ENCODE data around the gene TMEM50A. TPM values are rescaled to one million over a fixed set of nuclear protein-coding genes. Genes with fewer than 3 reads are reported as not detected.
"Not testable (repeated sequence)": the region's sequence is repeated elsewhere in the genome, so short reads cannot be mapped to it uniquely, and the experiment has no call there.

The TMEM50A gene
- total RNA-seq, 1 donor from 2014 or later: 83.5 TPM

DNA sequence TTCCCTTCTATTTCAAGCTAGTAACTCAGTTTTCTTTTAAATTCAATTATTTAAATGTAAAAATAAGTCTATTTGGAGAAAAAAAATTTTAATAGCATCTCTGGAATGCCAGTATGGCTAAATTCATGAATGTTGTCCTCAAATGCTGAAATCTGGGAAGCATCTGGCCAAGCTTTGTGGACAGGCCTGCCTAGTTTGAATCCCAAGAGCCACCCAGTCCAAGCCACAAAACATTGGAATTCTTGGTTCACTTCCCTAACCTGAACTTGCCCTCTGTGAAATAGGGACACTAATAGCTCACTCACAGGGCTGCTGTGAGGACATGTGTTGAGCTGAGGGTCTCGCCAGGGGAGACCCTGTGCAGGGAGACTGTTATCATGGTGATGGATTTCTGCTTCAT lies 28.6 kb upstream of the TMEM50A start:
- H3K36me3 Mint-ChIP-seq (ENCODE audit: unreplicated experiment); H3K4me1 Mint-ChIP-seq (ENCODE audit: low read depth, unreplicated experiment); H3K27me3 Mint-ChIP-seq (ENCODE audit: unreplicated experiment); H3K4me3 Mint-ChIP-seq (ENCODE audit: unreplicated experiment); DNase-seq; H3K27ac Mint-ChIP-seq (ENCODE audit: unreplicated experiment); H3K9me3 Mint-ChIP-seq (ENCODE audit: unreplicated experiment): not testable (repeated sequence)

DNA sequence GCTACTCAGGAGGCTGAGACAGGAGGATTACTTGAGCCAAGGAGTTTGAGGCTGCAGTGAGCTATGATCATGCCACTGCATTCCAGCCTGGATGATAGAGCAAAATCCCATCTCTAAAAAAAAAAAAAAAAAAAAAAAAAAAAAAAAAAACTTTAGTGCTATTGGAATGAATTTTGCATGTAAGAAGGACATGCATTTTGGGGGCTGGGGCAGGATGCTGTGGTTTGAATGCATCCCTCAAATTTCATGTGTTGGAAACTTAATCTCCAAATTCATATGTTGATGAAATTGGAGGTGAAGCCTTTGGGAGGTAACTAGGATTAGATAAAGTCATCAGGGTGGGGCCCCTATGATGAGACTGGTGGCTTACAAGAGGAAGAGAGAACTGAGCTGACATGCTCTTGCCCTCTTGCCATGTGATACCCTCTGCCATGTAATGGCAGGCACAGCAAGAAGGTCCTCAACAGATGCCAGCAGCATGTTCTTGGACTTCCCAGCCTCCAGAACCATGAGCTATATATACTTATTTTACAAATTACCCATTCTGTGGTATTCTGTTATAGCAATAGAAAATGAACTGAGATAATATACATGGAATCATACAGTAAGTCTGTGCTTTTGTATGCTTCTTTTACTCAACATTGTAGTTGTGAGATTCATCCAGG lies 25.2 kb upstream of the TMEM50A start:
- H3K4me1 Mint-ChIP-seq (ENCODE audit: low read depth, unreplicated experiment); H3K36me3 Mint-ChIP-seq (ENCODE audit: unreplicated experiment); H3K27ac Mint-ChIP-seq (ENCODE audit: unreplicated experiment); H3K9me3 Mint-ChIP-seq (ENCODE audit: unreplicated experiment); H3K27me3 Mint-ChIP-seq (ENCODE audit: unreplicated experiment); DNase-seq; H3K4me3 Mint-ChIP-seq (ENCODE audit: unreplicated experiment): not testable (repeated sequence)

DNA sequence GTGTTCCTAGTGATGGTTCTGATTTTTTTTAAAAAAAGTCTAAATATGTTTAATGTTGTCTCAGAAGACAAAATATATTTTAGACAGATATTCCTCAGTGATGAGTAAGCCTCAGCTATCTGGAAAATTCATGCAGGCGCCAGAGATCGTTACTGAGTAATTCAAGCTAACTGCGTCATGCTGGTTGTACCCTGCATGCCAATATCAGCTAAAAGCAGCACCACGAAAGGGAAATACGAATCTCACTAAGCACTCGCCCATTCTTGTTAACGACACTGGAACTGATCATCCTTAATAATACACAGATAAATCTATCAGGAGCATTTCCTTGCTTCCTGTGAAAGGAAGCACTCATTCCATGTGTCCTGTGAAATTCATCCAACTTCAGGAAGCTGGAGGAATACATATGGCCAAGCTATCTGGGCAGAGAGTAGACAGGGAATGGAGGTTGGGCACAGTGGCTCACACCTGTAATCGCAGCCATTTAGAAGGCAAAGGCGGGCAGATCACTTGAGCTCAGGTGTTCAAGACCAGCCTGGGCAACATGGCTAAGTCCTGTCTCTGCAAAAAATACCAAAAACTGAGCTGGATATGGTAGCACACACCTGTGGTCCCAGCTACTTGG lies 17.7 kb upstream of the TMEM50A start:
- not testable (repeated sequence) for H3K27me3 Mint-ChIP-seq (ENCODE audit: unreplicated experiment); H3K36me3 Mint-ChIP-seq (ENCODE audit: unreplicated experiment); H3K4me1 Mint-ChIP-seq (ENCODE audit: low read depth, unreplicated experiment); H3K9me3 Mint-ChIP-seq (ENCODE audit: unreplicated experiment); H3K27ac Mint-ChIP-seq (ENCODE audit: unreplicated experiment); DNase-seq; H3K4me3 Mint-ChIP-seq (ENCODE audit: unreplicated experiment)

DNA sequence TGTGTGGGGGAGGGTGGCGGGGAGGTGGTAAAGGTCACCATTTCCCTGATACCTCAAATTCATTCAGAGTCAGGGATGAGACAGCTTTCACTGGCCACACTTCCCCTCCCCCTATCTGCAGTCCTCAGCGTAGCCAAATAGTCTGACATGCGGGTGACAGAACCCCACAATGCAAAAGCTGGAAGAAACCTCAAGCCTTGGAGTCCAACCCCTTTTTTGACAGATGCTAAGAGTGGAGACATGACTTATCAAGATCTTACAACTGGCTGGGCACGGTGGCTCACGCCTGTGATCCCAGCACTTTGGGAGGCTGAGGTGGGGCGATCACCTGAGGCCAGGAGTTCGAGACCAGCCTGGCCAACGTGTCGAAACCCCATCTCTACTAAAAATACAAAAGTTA lies 16.0 kb upstream of the TMEM50A start:
- H3K4me1 Mint-ChIP-seq (ENCODE audit: low read depth, unreplicated experiment); H3K4me3 Mint-ChIP-seq (ENCODE audit: unreplicated experiment); H3K27me3 Mint-ChIP-seq (ENCODE audit: unreplicated experiment); DNase-seq; H3K9me3 Mint-ChIP-seq (ENCODE audit: unreplicated experiment); H3K27ac Mint-ChIP-seq (ENCODE audit: unreplicated experiment); H3K36me3 Mint-ChIP-seq (ENCODE audit: unreplicated experiment): not testable (repeated sequence)

DNA sequence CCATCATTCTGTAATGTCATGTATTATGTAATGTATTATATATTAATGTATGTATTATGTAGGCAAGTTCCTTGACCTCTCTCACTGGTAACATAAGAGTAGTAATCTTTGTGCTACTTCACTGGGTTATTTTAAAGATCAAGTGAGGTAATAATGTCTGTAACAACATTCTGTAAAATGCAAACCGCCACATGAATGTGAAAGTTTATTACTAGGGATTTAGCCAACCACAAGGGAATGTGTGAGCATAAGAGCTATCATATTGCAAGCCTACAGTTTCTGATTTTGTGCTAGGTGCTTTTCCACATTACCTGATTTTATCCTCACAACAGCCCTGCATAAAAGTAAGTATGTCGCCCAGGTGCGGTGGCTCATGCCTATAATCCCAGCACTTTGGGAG lies 13.7 kb upstream of the TMEM50A start:
- not testable (repeated sequence) for H3K27ac Mint-ChIP-seq (ENCODE audit: unreplicated experiment); H3K27me3 Mint-ChIP-seq (ENCODE audit: unreplicated experiment); H3K4me3 Mint-ChIP-seq (ENCODE audit: unreplicated experiment); H3K36me3 Mint-ChIP-seq (ENCODE audit: unreplicated experiment); H3K4me1 Mint-ChIP-seq (ENCODE audit: low read depth, unreplicated experiment); DNase-seq; H3K9me3 Mint-ChIP-seq (ENCODE audit: unreplicated experiment)

DNA sequence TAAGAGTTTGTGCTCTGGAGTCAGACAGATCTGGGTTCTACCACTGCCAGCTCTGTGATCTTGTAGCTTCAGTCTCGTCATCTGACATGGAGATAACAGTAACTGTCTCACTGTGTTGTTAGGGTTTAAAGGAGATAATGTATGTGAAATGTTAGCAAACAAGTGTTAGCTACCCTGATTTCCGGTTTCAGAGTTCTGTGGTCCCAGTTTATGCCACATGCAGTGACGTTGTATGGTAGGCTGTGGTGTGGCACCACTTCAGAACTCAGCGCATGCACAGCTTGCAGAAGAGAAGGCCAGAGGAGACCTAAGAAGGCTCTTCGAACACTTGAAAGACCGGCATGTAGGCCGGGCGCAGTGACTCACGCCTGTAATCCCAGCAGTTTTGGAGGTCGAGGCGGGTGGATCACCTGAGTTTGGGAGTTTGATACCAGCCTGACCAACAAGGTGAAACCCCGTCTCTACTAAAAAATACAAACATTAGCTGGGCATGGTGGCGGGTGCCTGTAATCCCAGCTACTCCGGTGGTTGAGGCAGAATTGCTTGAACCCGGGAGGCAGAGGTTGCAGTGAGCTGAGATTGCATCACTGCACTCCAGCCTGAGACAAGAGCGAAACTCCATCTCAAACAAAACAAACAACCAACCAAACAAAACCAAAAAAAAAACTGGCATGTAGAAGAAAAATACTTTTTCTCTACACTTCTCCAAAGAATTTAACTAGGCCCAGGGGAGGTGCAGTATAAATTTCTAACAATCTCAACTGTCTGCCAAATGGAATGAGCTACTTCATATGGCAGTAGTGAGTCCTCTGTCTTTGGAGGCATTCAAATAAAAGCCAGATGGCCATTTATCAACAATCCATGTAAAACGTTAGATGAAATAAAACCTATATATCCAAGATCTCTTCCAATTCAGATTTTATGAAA lies 10.0 kb upstream of the TMEM50A start:
- not testable (repeated sequence) for H3K27ac Mint-ChIP-seq (ENCODE audit: unreplicated experiment); H3K36me3 Mint-ChIP-seq (ENCODE audit: unreplicated experiment); H3K9me3 Mint-ChIP-seq (ENCODE audit: unreplicated experiment); H3K4me3 Mint-ChIP-seq (ENCODE audit: unreplicated experiment); H3K4me1 Mint-ChIP-seq (ENCODE audit: low read depth, unreplicated experiment); H3K27me3 Mint-ChIP-seq (ENCODE audit: unreplicated experiment); DNase-seq

DNA sequence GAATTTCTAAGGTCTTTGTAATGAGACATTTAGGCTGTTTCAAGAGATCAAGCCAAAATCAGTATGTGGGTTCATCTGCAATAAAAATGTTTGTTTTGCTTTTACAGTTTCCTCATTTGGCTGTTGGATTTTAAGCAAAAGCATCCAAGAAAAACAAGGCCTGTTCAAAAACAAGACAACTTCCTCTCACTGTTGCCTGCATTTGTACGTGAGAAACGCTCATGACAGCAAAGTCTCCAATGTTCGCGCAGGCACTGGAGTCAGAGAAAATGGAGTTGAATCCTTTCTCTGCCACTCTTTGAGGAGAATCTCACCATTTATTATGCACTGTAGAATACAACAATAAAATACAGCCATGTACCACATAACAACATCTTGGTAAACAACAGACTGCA lies 9.3 kb upstream of the TMEM50A start:
- H3K27me3 Mint-ChIP-seq (ENCODE audit: unreplicated experiment); H3K9me3 Mint-ChIP-seq (ENCODE audit: unreplicated experiment); H3K4me3 Mint-ChIP-seq (ENCODE audit: unreplicated experiment): not testable (repeated sequence)

DNA sequence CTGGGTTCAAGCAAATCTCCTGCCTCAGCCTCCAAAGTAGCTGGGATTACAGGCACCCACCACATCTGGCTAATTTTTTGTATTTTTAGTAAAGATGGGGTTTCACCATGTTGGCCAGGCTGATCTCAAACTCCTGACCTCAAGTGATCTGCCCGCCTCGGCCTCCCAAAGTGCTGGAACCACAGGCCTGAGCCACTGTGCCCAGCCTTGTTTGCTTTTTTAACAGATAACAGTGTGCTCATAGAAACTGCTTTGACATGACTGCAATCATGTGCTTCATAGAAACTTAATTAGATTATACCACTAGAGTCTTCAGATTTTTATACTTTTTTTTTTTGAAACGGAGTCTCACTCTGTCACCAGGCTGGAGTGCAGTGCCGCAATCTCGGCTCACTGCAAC lies 8.8 kb upstream of the TMEM50A start:
- not testable (repeated sequence) for H3K27me3 Mint-ChIP-seq (ENCODE audit: unreplicated experiment); DNase-seq; H3K36me3 Mint-ChIP-seq (ENCODE audit: unreplicated experiment); H3K27ac Mint-ChIP-seq (ENCODE audit: unreplicated experiment); H3K9me3 Mint-ChIP-seq (ENCODE audit: unreplicated experiment); H3K4me1 Mint-ChIP-seq (ENCODE audit: low read depth, unreplicated experiment); H3K4me3 Mint-ChIP-seq (ENCODE audit: unreplicated experiment)

More for the DNA sequence above, 9.3 kb upstream of the TMEM50A start:
- not testable (repeated sequence) for H3K4me1 Mint-ChIP-seq (ENCODE audit: low read depth, unreplicated experiment); H3K27ac Mint-ChIP-seq (ENCODE audit: unreplicated experiment); H3K36me3 Mint-ChIP-seq (ENCODE audit: unreplicated experiment); DNase-seq

DNA sequence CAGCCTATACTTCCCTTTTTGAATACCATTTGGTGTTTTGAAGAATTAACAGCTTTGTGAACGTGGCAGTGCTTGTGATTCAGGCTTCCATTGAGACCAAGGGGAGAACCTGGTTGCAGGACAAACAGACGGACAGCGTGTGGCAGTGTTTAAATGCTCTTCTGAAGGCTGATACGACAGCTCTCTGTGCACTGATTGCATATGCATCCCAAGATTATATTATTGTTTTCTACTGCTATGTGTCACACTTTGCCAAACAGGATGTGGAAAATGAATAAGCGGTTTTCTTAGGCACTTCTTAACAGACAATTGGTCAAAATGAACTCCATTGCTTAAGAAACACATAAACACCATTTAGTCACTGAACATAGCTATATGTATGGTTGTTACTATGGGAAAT lies 8.2 kb upstream of the TMEM50A start:
- H3K9me3 Mint-ChIP-seq (ENCODE audit: unreplicated experiment); H3K4me1 Mint-ChIP-seq (ENCODE audit: low read depth, unreplicated experiment); H3K27ac Mint-ChIP-seq (ENCODE audit: unreplicated experiment); H3K36me3 Mint-ChIP-seq (ENCODE audit: unreplicated experiment); DNase-seq; H3K27me3 Mint-ChIP-seq (ENCODE audit: unreplicated experiment); H3K4me3 Mint-ChIP-seq (ENCODE audit: unreplicated experiment): not testable (repeated sequence)

DNA sequence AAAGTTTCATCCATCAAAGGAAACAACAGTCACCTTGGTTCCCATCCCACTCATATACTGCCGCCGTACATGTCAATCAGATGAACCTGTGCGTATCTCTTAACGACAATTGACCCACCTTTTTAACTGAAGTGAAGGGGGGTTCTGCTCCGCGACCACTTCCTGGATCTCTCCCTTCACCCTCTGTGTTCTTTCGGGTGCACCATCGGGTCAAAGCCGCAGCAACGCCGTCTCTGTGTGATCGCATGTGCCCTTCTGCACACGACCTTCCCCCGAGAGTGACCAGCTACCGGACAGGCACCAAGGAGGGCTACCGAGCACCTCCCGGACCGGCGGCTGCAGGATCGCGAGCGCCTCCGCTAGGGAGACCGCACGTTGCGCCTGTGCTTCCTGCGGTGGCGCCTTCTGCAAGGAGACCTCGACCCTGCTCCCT lies 1.2 kb upstream of the TMEM50A start:
- peak; percentile 64 for DNase-seq
- not testable (repeated sequence) for H3K4me1 Mint-ChIP-seq (ENCODE audit: low read depth, unreplicated experiment); H3K36me3 Mint-ChIP-seq (ENCODE audit: unreplicated experiment); H3K9me3 Mint-ChIP-seq (ENCODE audit: unreplicated experiment); H3K27me3 Mint-ChIP-seq (ENCODE audit: unreplicated experiment)
- Mint-ChIP-seq H3K4me3 (ENCODE audit: unreplicated experiment) (peak overlapping the region; percentile 96), H3K27ac (ENCODE audit: unreplicated experiment) (peak overlapping the region; percentile 18)

DNA sequence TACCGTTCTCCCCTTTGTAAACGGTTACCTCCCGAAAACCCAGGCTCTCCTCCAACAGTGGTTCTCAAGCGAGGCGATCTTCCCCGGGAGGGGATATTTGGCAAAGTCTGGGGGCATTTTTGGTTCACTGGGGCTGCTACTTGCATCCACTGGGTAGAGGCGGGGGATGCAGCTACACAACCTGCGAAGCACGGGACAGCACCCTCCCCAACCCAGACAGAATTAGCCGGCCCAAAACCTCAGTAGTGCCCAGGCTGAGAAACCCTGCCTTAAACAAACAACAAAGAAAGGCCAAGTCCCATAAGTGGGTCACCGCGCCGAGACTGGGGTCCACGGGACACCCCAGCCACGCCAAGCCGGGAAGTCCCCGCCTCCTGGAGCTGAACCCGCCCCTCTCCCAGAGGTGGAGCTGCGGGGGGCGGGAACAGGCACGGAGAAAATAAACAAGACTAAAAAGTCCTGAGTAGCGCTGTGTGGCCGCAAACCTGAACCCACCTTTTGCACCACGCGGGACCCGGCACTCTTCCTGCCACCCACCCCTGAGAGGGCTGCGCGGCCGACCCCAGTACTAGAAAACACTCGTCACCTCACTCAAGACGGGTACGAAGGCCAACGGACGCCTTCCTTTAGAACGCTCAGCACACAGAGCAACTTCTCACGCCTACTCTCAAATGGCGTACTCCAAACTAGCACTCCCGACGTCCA lies 499 bp upstream of the TMEM50A start:
- H3K36me3 Mint-ChIP-seq (ENCODE audit: unreplicated experiment); H3K4me1 Mint-ChIP-seq (ENCODE audit: low read depth, unreplicated experiment); DNase-seq; H3K9me3 Mint-ChIP-seq (ENCODE audit: unreplicated experiment); H3K27ac Mint-ChIP-seq (ENCODE audit: unreplicated experiment); H3K4me3 Mint-ChIP-seq (ENCODE audit: unreplicated experiment); H3K27me3 Mint-ChIP-seq (ENCODE audit: unreplicated experiment): not testable (repeated sequence)
